Upper lobe of left lung (tissue), 4 donors: ENCODE results near the gene VDR.

ENCODE experiments used
- CTCF ChIP-seq, 6 experiments: fragments of 450-650 bp in 4 of 6; fragments of 200-600 bp in 2 of 6; sonication (generic) in 2 of 6; IDR thresholded peaks; one replicate each; pipeline ENCODE4 v1.5.1; 2016 to 2019; ENCODE audit warnings: antibody characterized with exemption in 6 of 6
- EP300 ChIP-seq, 4 donors: sonication (generic); formaldehyde crosslinking; IDR thresholded peaks; one replicate each; pipeline ENCODE4 v1.5.1; 2017; ENCODE audit warnings: antibody characterized with exemption in 4 of 4, control low read depth in 2 of 4
- POLR2A ChIP-seq, 4 donors: fragments of 450-650 bp; IDR thresholded peaks; one replicate each; pipeline ENCODE4 v1.5.1; 2016 to 2017; ENCODE audit warnings: antibody characterized with exemption in 4 of 4, mild to moderate bottlenecking in 2 of 4
- POLR2AphosphoS5 ChIP-seq, 2 donors: sonication (generic); formaldehyde crosslinking; IDR thresholded peaks; one replicate each; pipeline ENCODE4 v1.5.1; 2017; ENCODE audit warnings: antibody characterized with exemption in 2 of 2

GRCh38 chr12:47824635-47825034, 80.2 kb downstream of the VDR start:
- TF ChIP-seq POLR2A (IDR thresholded peaks at IDR 0.05) = no peak
- TF ChIP-seq EP300 (IDR thresholded peaks at IDR 0.05) = no peak
- TF ChIP-seq CTCF (IDR thresholded peaks at IDR 0.05) = no peak
- TF ChIP-seq POLR2AphosphoS5 (IDR thresholded peaks at IDR 0.05) = no peak
